Thoracic aorta (tissue), 2 donors: ENCODE measurements around the gene LNX1. TPM values are rescaled to one million over a fixed set of nuclear protein-coding genes. Genes with fewer than 3 reads are reported as not detected.

Source experiments
- ATAC-seq: fragments of 150-250 bp; one replicate; pipeline ENCODE4 v1.8.0; 2017; ENCODE audit warnings: low read depth; ENCODE audit not compliant: insufficient number of reproducible peaks, low FRiP score
- DNase-seq: peaks from one replicate; pipeline ENCODE4 v3.0.0-alpha.2; 2020; ENCODE audit warnings: low spot score
- H3K27ac ChIP-seq, 2 donors: fragments of 200-600 bp; sonication (generic); 1 replicate in 1 of 2; 2 replicates in 1 of 2; pipeline ENCODE4 v1.5.1; 2016; ENCODE audit warnings: mild to moderate bottlenecking in 2 of 2, moderate library complexity in 2 of 2
- H3K27me3 ChIP-seq: fragments of 200-600 bp; sonication (generic); replicated peaks from 2 replicates; pipeline ENCODE4 v1.6.0; 2016; ENCODE audit warnings: mild to moderate bottlenecking; ENCODE audit not compliant: insufficient read depth
- H3K36me3 ChIP-seq: fragments of 200-600 bp; sonication (generic); one replicate; pipeline ENCODE4 v1.5.1; 2016
- H3K4me1 ChIP-seq, 2 donors: fragments of 200-600 bp; sonication (generic); 1 replicate in 1 of 2; 2 replicates in 1 of 2; pipeline versions ENCODE4 v1.5.1 to v1.6.0; 2016; ENCODE audit warnings: low read depth in 2 of 2, mild to moderate bottlenecking in 1 of 2; ENCODE audit not compliant: control insufficient read depth in 1 of 2
- H3K4me3 ChIP-seq: fragments of 200-600 bp; sonication (generic); 2 replicates; pipeline ENCODE4 v1.5.1; 2016; ENCODE audit warnings: mild to moderate bottlenecking
- H3K9me3 ChIP-seq: fragments of 200-600 bp; sonication (generic); 2 replicates; pipeline ENCODE4 v1.5.1; 2016
- total RNA-seq, 2 donors: library from RNA; depleted of rRNA; stranded (reverse); fragments of >200 nt; gene quantifications; one replicate each; pipeline versions ENCODE4 v1.1.0 to v1.2.3, GENCODE V29; 2016
- TF ChIP-seq, protein P1 (sequence below): fragments of 200-600 bp; sonication (generic); IDR thresholded peaks from one replicate; pipeline ENCODE4 v1.5.1; 2019; ENCODE audit warnings: antibody characterized with exemption

LNX1 gene
- total RNA-seq, 2 donors from 2014 or later, result 12.6 to 24.1 TPM

DNA sequence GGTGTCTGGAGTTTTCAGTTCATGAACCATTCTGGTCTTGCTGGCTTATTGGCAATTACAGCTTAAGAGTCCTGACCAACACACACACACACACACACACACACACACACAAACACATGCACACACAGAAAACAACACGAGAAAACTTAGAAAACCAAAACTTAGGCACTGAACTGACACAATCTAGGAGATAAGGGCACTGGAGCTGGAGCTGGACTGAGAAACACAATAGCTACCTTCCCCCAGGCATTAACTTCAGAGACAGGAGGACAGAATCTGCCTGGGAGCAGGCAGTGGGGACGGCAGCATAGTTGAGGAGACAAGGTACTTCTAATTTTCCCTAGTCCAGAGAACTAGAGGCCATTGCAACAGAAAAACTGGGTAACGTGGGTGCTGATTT, 62.3 kb downstream of the LNX1 start:
- Histone ChIP-seq H3K9me3 (no peaks in the 10 kb centered on the region), H3K27me3 (no peaks in the 10 kb centered on the region), H3K36me3 (no peaks in the 10 kb centered on the region), H3K4me3 (no peak overlapping the region), H3K27ac (no peak overlapping the region), H3K4me1 (peaks cover 0 to 5% of the 10 kb centered on the region in 2 donors)
- ATAC-seq (no peak), DNase-seq (no peak)
- TF ChIP-seq, protein P1, sequence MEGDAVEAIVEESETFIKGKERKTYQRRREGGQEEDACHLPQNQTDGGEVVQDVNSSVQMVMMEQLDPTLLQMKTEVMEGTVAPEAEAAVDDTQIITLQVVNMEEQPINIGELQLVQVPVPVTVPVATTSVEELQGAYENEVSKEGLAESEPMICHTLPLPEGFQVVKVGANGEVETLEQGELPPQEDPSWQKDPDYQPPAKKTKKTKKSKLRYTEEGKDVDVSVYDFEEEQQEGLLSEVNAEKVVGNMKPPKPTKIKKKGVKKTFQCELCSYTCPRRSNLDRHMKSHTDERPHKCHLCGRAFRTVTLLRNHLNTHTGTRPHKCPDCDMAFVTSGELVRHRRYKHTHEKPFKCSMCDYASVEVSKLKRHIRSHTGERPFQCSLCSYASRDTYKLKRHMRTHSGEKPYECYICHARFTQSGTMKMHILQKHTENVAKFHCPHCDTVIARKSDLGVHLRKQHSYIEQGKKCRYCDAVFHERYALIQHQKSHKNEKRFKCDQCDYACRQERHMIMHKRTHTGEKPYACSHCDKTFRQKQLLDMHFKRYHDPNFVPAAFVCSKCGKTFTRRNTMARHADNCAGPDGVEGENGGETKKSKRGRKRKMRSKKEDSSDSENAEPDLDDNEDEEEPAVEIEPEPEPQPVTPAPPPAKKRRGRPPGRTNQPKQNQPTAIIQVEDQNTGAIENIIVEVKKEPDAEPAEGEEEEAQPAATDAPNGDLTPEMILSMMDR, result no peak

DNA sequence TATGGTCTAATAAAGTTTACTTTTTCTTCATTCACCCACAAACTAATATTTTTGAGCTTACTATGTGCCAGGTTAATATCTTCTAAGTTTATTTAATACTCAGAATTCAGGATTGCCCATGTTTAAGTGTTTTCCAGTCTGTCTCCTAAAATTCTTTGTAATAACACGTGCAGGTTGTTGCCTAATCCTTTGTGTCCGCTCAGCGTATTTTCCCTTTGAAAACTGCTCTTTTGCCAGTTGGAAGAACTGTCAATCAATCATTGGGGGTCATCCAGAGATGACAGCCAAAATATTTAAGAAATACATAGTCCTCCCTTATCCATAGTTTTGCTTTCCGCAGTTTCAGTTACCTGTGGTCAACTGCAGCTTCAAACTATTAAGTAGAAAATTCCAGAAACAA, 63.4 kb downstream of the LNX1 start:
- no peak for DNase-seq
- Histone ChIP-seq H3K4me1 (peaks cover 0 to 3% of the 10 kb centered on the region in 2 donors), H3K27ac (no peak overlapping the region), H3K9me3 (no peaks in the 10 kb centered on the region), H3K27me3 (no peaks in the 10 kb centered on the region), H3K36me3 (no peaks in the 10 kb centered on the region), H3K4me3 (no peak overlapping the region)
- TF ChIP-seq, protein P1, result no peak
- ATAC-seq, result no peak

DNA sequence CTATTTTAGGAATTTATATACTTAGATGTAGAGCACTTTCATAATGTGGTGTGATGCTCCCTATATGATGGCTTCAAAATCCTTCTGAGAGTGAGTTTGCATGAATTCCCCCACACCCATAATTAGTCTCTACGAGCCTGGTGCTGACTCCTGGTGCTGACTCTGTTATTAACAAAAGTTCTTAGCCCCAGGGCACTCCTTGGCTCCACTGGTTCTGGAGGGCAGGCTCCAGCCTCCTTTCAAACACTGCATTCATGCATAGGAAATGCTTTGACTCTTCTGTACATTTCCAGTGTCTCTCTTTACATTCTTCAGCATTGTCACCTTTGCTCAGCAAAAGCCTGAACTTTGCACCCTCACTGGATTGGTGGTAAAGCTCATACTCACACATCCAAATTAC, 64.0 kb downstream of the LNX1 start:
- Histone ChIP-seq H3K4me3 (no peak overlapping the region), H3K36me3 (no peaks in the 10 kb centered on the region), H3K27me3 (no peaks in the 10 kb centered on the region), H3K27ac (no peak overlapping the region), H3K9me3 (no peaks in the 10 kb centered on the region), H3K4me1 (no peaks in the 10 kb centered on the region)
- TF ChIP-seq, protein P1, result no peak
- no peak for ATAC-seq
- DNase-seq, result no peak

DNA sequence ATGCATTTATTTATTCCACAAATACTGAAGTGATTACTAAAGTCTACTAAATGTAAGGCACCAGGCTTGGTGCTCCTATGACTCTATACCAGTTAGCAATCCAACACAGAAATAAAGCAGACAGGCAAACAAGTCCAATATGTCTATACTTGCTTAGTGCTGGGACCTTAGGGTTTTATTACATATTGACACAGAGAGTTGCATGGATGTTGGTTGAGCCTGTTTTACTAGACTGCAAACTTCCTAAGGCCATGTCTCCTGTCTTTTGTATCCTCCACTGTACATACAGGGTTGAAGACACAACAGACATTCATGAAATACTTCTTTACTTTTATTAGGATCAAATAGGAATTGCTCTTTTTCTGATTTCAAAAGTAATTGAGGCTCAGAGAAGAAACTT, 69.0 kb downstream of the LNX1 start:
- Histone ChIP-seq H3K4me1 (peaks cover 0 to 4% of the 10 kb centered on the region in 2 donors), H3K9me3 (no peaks in the 10 kb centered on the region), H3K36me3 (no peaks in the 10 kb centered on the region), H3K27ac (no peak overlapping the region), H3K4me3 (no peak overlapping the region), H3K27me3 (no peaks in the 10 kb centered on the region)
- TF ChIP-seq, protein P1, result no peak
- no peak for DNase-seq
- ATAC-seq, result no peak

DNA sequence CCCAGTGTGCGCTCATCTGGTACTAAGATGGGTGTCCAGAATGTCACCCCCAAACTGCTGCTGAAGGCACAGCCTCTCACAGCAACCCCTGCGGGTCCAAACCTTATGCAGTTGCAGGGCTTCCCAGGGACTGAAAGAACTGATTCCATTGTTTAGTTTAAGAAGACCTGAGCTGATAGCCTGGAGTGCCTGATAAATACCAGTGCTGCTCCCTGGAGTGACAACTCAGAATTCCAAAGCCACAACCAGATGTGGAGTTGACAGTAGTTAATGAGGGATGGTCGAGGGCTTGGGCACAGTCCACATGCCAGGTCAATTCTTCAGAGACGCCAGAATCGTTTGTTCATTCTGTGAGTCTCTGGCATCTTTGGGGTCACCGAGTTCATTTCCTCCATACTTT, 71.2 kb downstream of the LNX1 start:
- TF ChIP-seq, protein P1, result no peak
- no peak for DNase-seq
- Histone ChIP-seq H3K27me3 (no peaks in the 10 kb centered on the region), H3K27ac (no peak overlapping the region), H3K4me1 (peaks cover 0 to 4% of the 10 kb centered on the region in 2 donors), H3K9me3 (no peaks in the 10 kb centered on the region), H3K36me3 (no peaks in the 10 kb centered on the region), H3K4me3 (no peak overlapping the region)
- no peak for ATAC-seq
